Trophoblast cell (in vitro differentiated cells and primary cell): ENCODE data around the gene ARID3A.

Experiments
- DNase-seq, 2 donors: peaks; one replicate each; pipeline ENCODE4 v3.0.0-alpha.2; 2016
- H2AFZ ChIP-seq: 2 replicates; pipeline ENCODE4 v1.6.1; 2013; ENCODE audit warnings: low read length, moderate library complexity, mild to moderate bottlenecking; ENCODE audit not compliant: insufficient read depth, poor library complexity
- H2AK5ac ChIP-seq: 2 replicates; pipeline ENCODE4 v1.6.1; 2013; ENCODE audit warnings: mild to moderate bottlenecking, low read length
- H2BK120ac ChIP-seq: 2 replicates; pipeline ENCODE4 v1.6.1; 2013; ENCODE audit warnings: low read length, mild to moderate bottlenecking, moderate library complexity; ENCODE audit not compliant: insufficient read depth, poor library complexity
- H2BK12ac ChIP-seq: 2 replicates; pipeline ENCODE4 v1.6.1; 2013; ENCODE audit warnings: mild to moderate bottlenecking, low read length, moderate library complexity
- H2BK5ac ChIP-seq: 2 replicates; pipeline ENCODE4 v1.6.1; 2013; ENCODE audit warnings: low read length, low read depth, moderate library complexity, mild to moderate bottlenecking; ENCODE audit not compliant: poor library complexity
- H3K14ac ChIP-seq: 2 replicates; pipeline ENCODE4 v1.6.1; 2013; ENCODE audit warnings: mild to moderate bottlenecking, low read length
- H3K18ac ChIP-seq: 2 replicates; pipeline ENCODE4 v1.6.1; 2013; ENCODE audit warnings: mild to moderate bottlenecking, low read length
- H3K23ac ChIP-seq: 2 replicates; pipeline ENCODE4 v1.6.1; 2013; ENCODE audit warnings: low read length
- H3K27ac ChIP-seq: 2 replicates; pipeline ENCODE4 v1.5.1; 2013; ENCODE audit warnings: low read depth, mild to moderate bottlenecking, inconsistent platforms, low read length, moderate library complexity
- H3K27me3 ChIP-seq: 2 replicates; pipeline ENCODE4 v1.6.1; 2013; ENCODE audit warnings: inconsistent platforms, mild to moderate bottlenecking, low read length, moderate library complexity; ENCODE audit not compliant: insufficient read depth
- H3K36me3 ChIP-seq, 2 experiments: 1 replicate in 1 of 2; 2 replicates in 1 of 2; pipeline ENCODE4 v1.6.1; 2013; ENCODE audit warnings: low read length in 2 of 2, mild to moderate bottlenecking in 2 of 2, moderate library complexity in 1 of 2; ENCODE audit not compliant: insufficient read depth in 2 of 2, control insufficient read depth in 1 of 2
- H3K4ac ChIP-seq: 2 replicates; pipeline ENCODE4 v1.6.1; 2013; ENCODE audit warnings: low read depth, mild to moderate bottlenecking, low read length, moderate library complexity
- H3K4me1 ChIP-seq, 2 experiments: 1 replicate in 1 of 2; 2 replicates in 1 of 2; pipeline ENCODE4 v1.6.1; 2013; ENCODE audit warnings: low read length in 2 of 2, mild to moderate bottlenecking in 2 of 2, moderate library complexity in 1 of 2; ENCODE audit not compliant: insufficient read depth in 2 of 2, control insufficient read depth in 1 of 2
- H3K4me2 ChIP-seq: 2 replicates; pipeline ENCODE4 v1.6.1; 2013; ENCODE audit warnings: inconsistent platforms, mild to moderate bottlenecking, low read length, moderate library complexity
- H3K4me3 ChIP-seq: 2 replicates; pipeline ENCODE4 v1.5.1; 2013; ENCODE audit warnings: mild to moderate bottlenecking, low read depth, low read length, inconsistent platforms
- H3K79me1 ChIP-seq: one replicate; pipeline ENCODE4 v1.6.1; 2013; ENCODE audit warnings: low read length
- H3K79me2 ChIP-seq: 2 replicates; pipeline ENCODE4 v1.6.1; 2013; ENCODE audit warnings: low read length, mild to moderate bottlenecking; ENCODE audit not compliant: control insufficient read depth, insufficient read depth, poor library complexity
- H3K9ac ChIP-seq: 2 replicates; pipeline ENCODE4 v1.6.1; 2013; ENCODE audit warnings: mild to moderate bottlenecking, low read length
- H3K9me3 ChIP-seq: 2 replicates; pipeline ENCODE4 v1.6.1; 2013; ENCODE audit warnings: low read depth, mild to moderate bottlenecking, control low read depth, inconsistent platforms, low read length; ENCODE audit not compliant: insufficient read depth
- H4K12ac ChIP-seq: 2 replicates; pipeline ENCODE4 v1.6.1; 2013; ENCODE audit warnings: low read depth, mild to moderate bottlenecking, low read length, moderate library complexity
- H4K8ac ChIP-seq: 2 replicates; pipeline ENCODE4 v1.6.1; 2013; ENCODE audit warnings: low read depth, mild to moderate bottlenecking, low read length, moderate library complexity
- H4K91ac ChIP-seq: one replicate; pipeline ENCODE4 v1.6.1; 2013; ENCODE audit warnings: low read depth, mild to moderate bottlenecking, low read length, moderate library complexity
- WGBS: extraction: QIAGEN DNeasy Blood & Tissue Kit; methylation state at CpG from one replicate; pipeline ENCODE4 v1.1.7; 2013; ENCODE audit warnings: missing lambda C conversion rate; ENCODE audit not compliant: insufficient read length, insufficient coverage; ENCODE audit errors: extremely low coverage; 5-methylcytosine and 5-hydroxymethylcytosine counted together

The ARID3A gene

DNA sequence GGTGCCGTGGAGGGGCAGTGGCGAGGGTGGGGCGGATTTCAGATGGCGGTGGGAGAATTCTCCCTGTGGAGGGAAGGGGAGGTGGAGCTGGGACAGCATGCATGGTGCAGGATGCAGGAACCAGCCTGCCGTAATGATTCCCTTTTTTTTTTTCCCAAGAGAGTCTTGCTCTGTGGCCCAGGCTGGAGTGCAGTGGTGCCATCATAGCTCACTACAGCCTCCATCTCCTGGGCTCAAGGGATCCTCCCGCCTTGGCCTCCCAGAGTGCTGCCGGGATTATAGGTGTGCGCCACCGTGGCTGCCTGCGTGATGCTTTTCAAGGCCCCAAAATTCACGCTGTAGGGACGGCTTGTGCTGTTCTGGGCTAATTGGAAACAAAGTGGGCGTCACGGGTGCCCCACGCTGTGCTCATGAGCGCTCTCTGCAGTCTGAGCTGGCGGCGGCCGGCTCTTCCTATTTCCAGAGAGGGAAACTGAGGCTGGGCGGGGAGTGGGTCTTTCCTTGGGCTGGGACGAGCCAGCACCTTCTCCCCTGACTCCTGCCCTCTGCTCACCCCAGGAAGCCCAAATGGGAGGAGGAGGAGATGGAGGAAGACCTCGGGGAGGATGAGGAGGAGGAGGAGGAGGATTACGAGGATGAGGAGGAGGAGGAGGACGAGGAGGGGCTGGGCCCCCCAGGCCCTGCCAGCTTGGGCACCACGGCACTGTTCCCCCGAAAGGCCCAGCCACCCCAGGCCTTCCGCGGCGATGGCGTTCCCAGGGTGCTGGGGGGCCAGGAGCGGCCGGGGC lies 6.2 kb downstream of the ARID3A start:
- H3K9me3 ChIP-seq, result no peaks in the 10 kb centered on the region
- H3K27me3 ChIP-seq, result no peaks in the 10 kb centered on the region
- H3K79me2 ChIP-seq, result peaks cover 56% of the 10 kb centered on the region
- no peak overlapping the region for H3K23ac ChIP-seq
- H3K27ac ChIP-seq, result peak overlapping the region; percentile 96
- H3K4ac ChIP-seq, result peak overlapping the region; percentile 80
- peak overlapping the region; percentile 85 for H3K18ac ChIP-seq
- H2BK5ac ChIP-seq, result peak overlapping the region; percentile 92
- H3K36me3 ChIP-seq, result peaks cover 65 to 75% of the 10 kb centered on the region in 2 experiments
- H2BK120ac ChIP-seq, result peak overlapping the region; percentile 94
- peak overlapping the region; percentile 6 for H2AFZ ChIP-seq
- H4K12ac ChIP-seq, result peak overlapping the region; percentile 5
- peaks cover 51 to 53% of the 10 kb centered on the region in 2 experiments for H3K4me1 ChIP-seq
- no peak overlapping the region for H3K4me3 ChIP-seq
- H2BK12ac ChIP-seq, result peak overlapping the region; percentile 38
- H2AK5ac ChIP-seq, result peak overlapping the region; percentile 31
- peak in 1 of 2 donors; percentile 57 for DNase-seq
- no peak overlapping the region for H3K9ac ChIP-seq
- H4K8ac ChIP-seq, result peak overlapping the region; percentile 81
- no peak overlapping the region for H3K4me2 ChIP-seq
- peak overlapping the region; percentile 62 for H3K14ac ChIP-seq
- WGBS, result 100% methylated on average over 3 of the region's 32 CpGs
- H3K79me1 ChIP-seq, result peaks cover 57% of the 10 kb centered on the region
- peak overlapping the region; percentile 96 for H4K91ac ChIP-seq

DNA sequence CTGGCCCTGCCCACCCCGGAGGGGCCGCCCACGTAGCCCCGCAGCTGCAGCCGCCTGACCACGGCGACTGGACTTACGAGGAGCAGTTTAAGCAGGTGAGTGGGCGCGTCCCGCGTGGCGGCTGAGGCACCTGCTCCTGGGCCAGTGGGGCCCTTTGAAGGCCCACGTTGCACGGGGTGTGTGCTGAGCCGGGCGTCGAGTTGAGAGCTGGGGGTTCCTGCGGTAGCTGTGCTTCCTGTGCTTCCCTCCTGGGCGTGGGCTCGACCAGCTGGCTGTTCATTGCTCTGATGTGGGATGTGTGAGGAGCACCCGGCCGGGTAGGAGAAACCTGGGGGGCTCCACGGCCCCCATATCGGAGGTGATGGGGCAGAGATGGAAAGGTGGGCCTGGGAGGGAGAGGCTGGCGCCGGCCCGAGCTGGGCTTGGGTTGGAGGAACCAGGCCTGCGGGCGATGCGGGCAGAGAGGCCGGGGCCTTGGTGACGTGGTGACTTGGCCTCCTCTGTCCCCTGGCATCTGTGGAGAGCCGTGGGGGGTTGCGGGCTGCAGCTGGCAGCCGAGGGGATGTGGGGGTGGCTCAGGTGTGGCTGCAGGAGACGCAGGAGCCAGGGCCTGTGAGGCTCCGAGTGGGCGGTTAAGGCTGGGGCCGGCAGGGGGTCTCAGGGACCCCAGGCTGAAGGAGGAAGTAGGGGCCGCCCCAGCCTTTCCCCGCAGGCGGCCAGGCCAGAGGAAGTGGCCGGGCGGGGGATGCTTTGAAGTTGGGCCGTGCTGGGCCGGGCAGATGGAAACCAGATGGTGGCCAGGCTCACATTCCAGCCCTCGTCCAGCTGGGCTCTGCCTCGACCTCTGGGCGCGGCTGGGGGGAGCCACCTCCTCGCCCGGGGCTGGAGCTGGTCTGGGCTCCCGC lies 7.1 kb downstream of the ARID3A start:
- Histone ChIP-seq H3K9ac (no peak overlapping the region), H3K4me2 (peak overlapping the region; percentile 43), H3K4me1 (peaks cover 55 to 56% of the 10 kb centered on the region in 2 experiments), H2BK120ac (peak overlapping the region; percentile 95), H2BK5ac (peak overlapping the region; percentile 97), H3K4me3 (no peak overlapping the region), H2BK12ac (peak overlapping the region; percentile 72), H3K36me3 (peaks cover 70 to 81% of the 10 kb centered on the region in 2 experiments), H4K12ac (peak overlapping the region; percentile 5), H2AK5ac (peak overlapping the region; percentile 31), H3K4ac (peak overlapping the region; percentile 80), H2AFZ (peak overlapping the region; percentile 53), H3K14ac (peak overlapping the region; percentile 62), H3K79me1 (peaks cover 56% of the 10 kb centered on the region), H3K9me3 (no peaks in the 10 kb centered on the region), H3K27me3 (no peaks in the 10 kb centered on the region), H3K23ac (no peak overlapping the region), H4K8ac (peak overlapping the region; percentile 88), H3K79me2 (peaks cover 51% of the 10 kb centered on the region), H3K27ac (peak overlapping the region; percentile 96), H4K91ac (peak overlapping the region; percentile 99), H3K18ac (peak overlapping the region; percentile 85)
- WGBS, result no CpG with 5 or more reads among the region's 54 CpGs
- DNase-seq, result peak; percentile 98 to 99

DNA sequence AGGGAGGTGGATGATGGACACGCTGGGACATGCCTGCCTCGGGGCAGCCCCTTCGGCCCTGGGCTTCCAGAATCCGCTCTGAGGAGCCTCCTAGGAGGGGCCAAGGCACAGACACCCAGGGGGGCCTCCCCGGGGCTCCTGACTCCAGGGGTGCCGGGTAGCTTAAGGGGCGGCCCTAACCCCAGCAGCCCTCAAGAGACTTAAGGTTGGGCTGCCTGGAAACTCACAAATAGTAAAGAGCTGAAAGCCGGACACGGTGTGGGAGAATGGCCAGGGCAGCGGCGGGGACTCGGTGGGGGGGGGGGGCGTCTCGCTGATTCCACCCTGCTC lies 7.7 kb downstream of the ARID3A start:
- Histone ChIP-seq H3K4me1 (peaks cover 55 to 56% of the 10 kb centered on the region in 2 experiments), H3K36me3 (peaks cover 74 to 84% of the 10 kb centered on the region in 2 experiments), H3K79me2 (peaks cover 51% of the 10 kb centered on the region), H3K79me1 (peaks cover 53% of the 10 kb centered on the region), H3K18ac (peak overlapping the region; percentile 84), H3K27ac (peak overlapping the region; percentile 96), H3K4me2 (peak overlapping the region; percentile 43), H3K23ac (no peak overlapping the region), H2AK5ac (no peak overlapping the region), H2AFZ (peak overlapping the region; percentile 3), H3K14ac (peak overlapping the region; percentile 93), H2BK12ac (peak overlapping the region; percentile 93), H3K9ac (no peak overlapping the region), H2BK5ac (peak overlapping the region; percentile 97), H4K91ac (peak overlapping the region; percentile 99), H3K27me3 (no peaks in the 10 kb centered on the region), H2BK120ac (peak overlapping the region; percentile 95), H3K4me3 (no peak overlapping the region), H4K12ac (peak overlapping the region; percentile 6), H3K4ac (peak overlapping the region; percentile 100), H3K9me3 (no peaks in the 10 kb centered on the region), H4K8ac (peak overlapping the region; percentile 88)
- no CpG with 5 or more reads among the region's 14 CpGs for WGBS
- DNase-seq, result no peak

DNA sequence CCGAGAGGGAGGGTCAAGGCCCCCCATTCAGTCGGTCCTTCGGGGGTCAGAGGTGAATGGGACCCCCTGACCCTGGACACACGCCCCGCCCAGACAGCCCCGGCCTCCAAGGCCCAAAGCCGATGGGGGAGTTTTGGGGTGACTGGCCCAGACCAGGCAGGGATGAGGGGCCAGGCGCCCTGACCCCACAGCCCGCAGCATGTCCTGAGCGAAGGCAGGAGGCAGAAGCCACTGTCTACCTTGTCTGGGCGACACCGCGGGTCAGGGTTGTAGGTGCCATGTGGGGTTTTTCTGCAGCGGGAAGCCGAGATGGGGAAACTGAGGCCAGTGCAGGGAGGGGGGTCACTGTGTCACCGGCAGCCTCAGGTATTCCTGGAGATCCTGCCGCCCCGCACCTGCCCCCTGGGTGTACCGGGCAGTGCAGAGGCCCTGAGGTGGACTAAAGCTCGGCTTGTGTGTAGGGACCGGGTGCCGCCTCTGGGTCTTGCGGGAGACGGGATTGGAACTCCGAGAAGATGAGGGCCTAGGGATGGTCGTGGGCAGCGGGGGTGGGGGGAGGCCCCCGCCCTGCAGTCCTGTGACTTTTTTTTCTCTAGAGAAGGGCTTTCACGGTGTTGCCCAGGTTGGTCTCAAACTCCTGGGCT lies 8.5 kb downstream of the ARID3A start:
- Histone ChIP-seq H3K4me1 (peaks cover 53 to 56% of the 10 kb centered on the region in 2 experiments), H3K79me1 (peaks cover 52% of the 10 kb centered on the region), H2BK120ac (peak overlapping the region; percentile 95), H3K36me3 (peaks cover 70 to 81% of the 10 kb centered on the region in 2 experiments), H3K27ac (peak overlapping the region; percentile 96), H4K12ac (peak overlapping the region; percentile 57), H4K8ac (peak overlapping the region; percentile 88), H3K4me2 (no peak overlapping the region), H3K23ac (no peak overlapping the region), H2BK5ac (peak overlapping the region; percentile 97), H3K9ac (no peak overlapping the region), H2AFZ (peak overlapping the region; percentile 40), H3K14ac (peak overlapping the region; percentile 90), H3K18ac (peak overlapping the region; percentile 86), H3K4ac (peak overlapping the region; percentile 100), H3K4me3 (no peak overlapping the region), H2AK5ac (peak overlapping the region; percentile 87), H3K27me3 (no peaks in the 10 kb centered on the region), H4K91ac (peak overlapping the region; percentile 99), H3K9me3 (no peaks in the 10 kb centered on the region), H2BK12ac (peak overlapping the region; percentile 84), H3K79me2 (peaks cover 54% of the 10 kb centered on the region)
- DNase-seq, result no peak
- no CpG with 5 or more reads among the region's 29 CpGs for WGBS
